Measurements from ENCODE around the gene PREPL. TPM values are rescaled to one million over a fixed set of nuclear protein-coding genes. Genes with fewer than 3 reads are reported as not detected.

PREPL gene
- total and polyA plus RNA-seq, 2 donors (not counting 1 experiment from before 2014, with no cell fraction given), result 59.5 to 67.2 TPM

DNA sequence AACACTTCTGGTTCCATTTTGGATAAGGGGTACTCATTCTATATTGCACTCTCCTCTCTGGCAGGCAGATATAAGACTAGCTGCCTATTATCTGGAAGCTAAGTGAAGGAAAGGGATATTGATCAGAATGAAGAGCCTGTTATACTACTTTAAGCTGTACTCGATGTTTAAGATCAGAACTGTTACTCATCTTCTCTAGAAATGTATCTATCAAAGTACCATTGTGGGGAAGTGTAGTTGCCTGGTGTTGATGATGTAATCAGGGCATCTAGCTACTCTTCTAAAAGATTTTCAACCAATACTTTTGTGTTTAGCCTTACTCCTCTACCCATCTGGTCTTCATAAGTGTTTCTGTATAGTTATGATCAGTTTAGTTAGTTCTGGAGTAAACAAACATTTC, 6.3 kb upstream of the PREPL start:
- H3K4me1 ChIP-seq (ENCODE audit: control insufficient read depth, extremely low read depth, insufficient read depth, low read length), result no peaks in the 10 kb centered on the region
- TF ChIP-seq, protein P1, sequence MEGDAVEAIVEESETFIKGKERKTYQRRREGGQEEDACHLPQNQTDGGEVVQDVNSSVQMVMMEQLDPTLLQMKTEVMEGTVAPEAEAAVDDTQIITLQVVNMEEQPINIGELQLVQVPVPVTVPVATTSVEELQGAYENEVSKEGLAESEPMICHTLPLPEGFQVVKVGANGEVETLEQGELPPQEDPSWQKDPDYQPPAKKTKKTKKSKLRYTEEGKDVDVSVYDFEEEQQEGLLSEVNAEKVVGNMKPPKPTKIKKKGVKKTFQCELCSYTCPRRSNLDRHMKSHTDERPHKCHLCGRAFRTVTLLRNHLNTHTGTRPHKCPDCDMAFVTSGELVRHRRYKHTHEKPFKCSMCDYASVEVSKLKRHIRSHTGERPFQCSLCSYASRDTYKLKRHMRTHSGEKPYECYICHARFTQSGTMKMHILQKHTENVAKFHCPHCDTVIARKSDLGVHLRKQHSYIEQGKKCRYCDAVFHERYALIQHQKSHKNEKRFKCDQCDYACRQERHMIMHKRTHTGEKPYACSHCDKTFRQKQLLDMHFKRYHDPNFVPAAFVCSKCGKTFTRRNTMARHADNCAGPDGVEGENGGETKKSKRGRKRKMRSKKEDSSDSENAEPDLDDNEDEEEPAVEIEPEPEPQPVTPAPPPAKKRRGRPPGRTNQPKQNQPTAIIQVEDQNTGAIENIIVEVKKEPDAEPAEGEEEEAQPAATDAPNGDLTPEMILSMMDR (conservative IDR thresholded peaks at IDR 0.05 in 1 of 2, IDR thresholded peaks at IDR 0.05 in 1 of 2; ENCODE audit: low read depth in 1 of 2, low read length in 2 of 2), result no peak
- H3K27me3 ChIP-seq (ENCODE audit: control insufficient read depth, insufficient read depth, low read length), result no peaks in the 10 kb centered on the region
- peaks cover 2% of the 10 kb centered on the region for H3K79me2 ChIP-seq (ENCODE audit: control insufficient read depth, insufficient read depth, low read length)
- H3K4me2 ChIP-seq (ENCODE audit: extremely low read depth, insufficient read depth, low read length), result no peak overlapping the region
- no peak overlapping the region for H3K4me3 ChIP-seq (replicated peaks in 1 of 4; ENCODE audit: control extremely low read depth in 1 of 4, insufficient read depth in 1 of 4, low read depth in 3 of 4, low read length in 4 of 4)
- no peak for DNase-seq (ENCODE audit: low read depth in 2 of 2)
- no peaks in the 10 kb centered on the region for H3K9me3 ChIP-seq (ENCODE audit: control insufficient read depth, insufficient read depth, low read depth, low read length)
- H4K20me1 ChIP-seq (ENCODE audit: control insufficient read depth, extremely low read depth, insufficient read depth, low read length), result no peaks in the 10 kb centered on the region
- no peak overlapping the region for H3K27ac ChIP-seq (ENCODE audit: insufficient read depth, low read length)
- no peaks in the 10 kb centered on the region for H3K36me3 ChIP-seq (ENCODE audit: control insufficient read depth, insufficient read depth, low read length)
- H3K9ac ChIP-seq (ENCODE audit: insufficient read depth, low read length), result no peak overlapping the region
- no peak overlapping the region for H2AFZ ChIP-seq (ENCODE audit: low read length)

DNA sequence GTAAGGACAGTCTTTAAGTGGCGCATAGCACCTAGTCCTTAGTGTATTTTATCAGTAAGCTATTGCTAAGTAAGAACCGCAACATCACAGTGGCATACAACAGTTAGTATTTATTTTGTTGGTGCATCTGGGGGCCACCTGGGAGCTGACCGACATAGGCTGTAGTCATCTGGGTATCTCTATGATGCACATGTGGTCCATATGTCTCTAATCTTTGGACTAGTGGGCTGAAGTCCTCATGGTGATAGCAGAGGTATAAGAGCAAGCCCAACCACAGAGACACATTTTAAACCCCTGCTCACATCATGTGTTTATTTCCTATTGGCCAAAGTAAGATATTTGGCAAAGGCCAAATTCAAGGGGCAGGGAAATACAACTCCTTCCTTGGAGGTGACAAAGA, 3.3 kb upstream of the PREPL start:
- DNase-seq (ENCODE audit: low read depth in 2 of 2), result no peak
- Histone ChIP-seq H2AFZ (ENCODE audit: low read length) (no peak overlapping the region), H3K4me2 (ENCODE audit: extremely low read depth, insufficient read depth, low read length) (no peak overlapping the region), H3K27ac (ENCODE audit: insufficient read depth, low read length) (no peak overlapping the region), H3K4me1 (ENCODE audit: control insufficient read depth, extremely low read depth, insufficient read depth, low read length) (peaks cover 3% of the 10 kb centered on the region), H3K36me3 (ENCODE audit: control insufficient read depth, insufficient read depth, low read length) (no peaks in the 10 kb centered on the region), H3K9ac (ENCODE audit: insufficient read depth, low read length) (no peak overlapping the region), H3K9me3 (ENCODE audit: control insufficient read depth, insufficient read depth, low read depth, low read length) (no peaks in the 10 kb centered on the region), H4K20me1 (ENCODE audit: control insufficient read depth, extremely low read depth, insufficient read depth, low read length) (no peaks in the 10 kb centered on the region), H3K79me2 (ENCODE audit: control insufficient read depth, insufficient read depth, low read length) (peaks cover 17% of the 10 kb centered on the region), H3K27me3 (ENCODE audit: control insufficient read depth, insufficient read depth, low read length) (no peaks in the 10 kb centered on the region), H3K4me3 (replicated peaks in 1 of 4; ENCODE audit: control extremely low read depth in 1 of 4, insufficient read depth in 1 of 4, low read depth in 3 of 4, low read length in 4 of 4) (no peak overlapping the region)
- TF ChIP-seq, protein P1 (conservative IDR thresholded peaks at IDR 0.05 in 1 of 2, IDR thresholded peaks at IDR 0.05 in 1 of 2; ENCODE audit: low read depth in 1 of 2, low read length in 2 of 2), result no peak
- TF ChIP-seq EZH2 (IDR thresholded peaks at IDR 0.05; ENCODE audit: low read length, missing control alignments), result no peak

DNA sequence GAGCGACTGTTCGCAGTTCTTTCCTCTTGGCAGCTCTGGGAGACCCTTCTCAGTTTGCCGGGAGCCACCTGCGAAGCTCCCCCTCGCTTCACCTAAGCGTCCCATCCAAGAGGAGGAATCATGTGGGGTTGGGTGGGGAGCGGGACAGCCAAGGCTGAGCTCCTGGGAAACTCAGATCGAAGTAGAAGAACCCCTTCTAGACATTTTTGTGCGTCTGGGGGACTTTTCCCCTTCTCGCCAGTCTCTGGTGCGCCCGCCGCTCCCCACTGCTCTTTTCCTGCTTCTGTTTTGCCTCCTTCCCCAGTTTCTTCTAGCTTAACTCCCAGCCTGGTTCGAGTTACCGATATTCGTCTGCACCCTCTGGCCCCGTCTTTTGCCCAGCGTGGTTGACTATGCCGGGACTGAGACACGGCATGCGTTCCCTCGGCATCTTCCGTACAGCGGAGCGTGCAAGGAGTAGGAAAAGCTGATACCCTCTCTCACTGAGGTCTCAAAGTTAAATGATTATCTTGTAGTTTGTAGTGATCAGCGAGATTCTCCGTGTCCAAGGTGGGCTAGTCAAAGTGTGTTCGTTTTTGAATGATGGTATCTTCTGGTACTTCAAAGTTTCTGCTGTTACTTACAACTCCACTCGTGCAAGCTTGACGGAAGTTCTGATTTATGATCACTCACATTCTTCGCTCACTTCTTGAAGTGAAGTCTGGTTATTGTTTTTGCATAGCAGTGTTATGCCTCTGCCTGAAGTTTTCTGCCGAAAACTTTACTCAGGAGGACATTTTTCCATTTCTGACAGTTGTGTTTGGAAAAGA, 1.1 kb upstream of the PREPL start:
- no peak for TF ChIP-seq EZH2 (IDR thresholded peaks at IDR 0.05; ENCODE audit: low read length, missing control alignments)
- TF ChIP-seq, protein P1 (conservative IDR thresholded peaks at IDR 0.05 in 1 of 2, IDR thresholded peaks at IDR 0.05 in 1 of 2; ENCODE audit: low read depth in 1 of 2, low read length in 2 of 2), result no peak
- H4K20me1 ChIP-seq (ENCODE audit: control insufficient read depth, extremely low read depth, insufficient read depth, low read length), result no peaks in the 10 kb centered on the region
- H3K4me3 ChIP-seq (replicated peaks in 1 of 4; ENCODE audit: control extremely low read depth in 1 of 4, insufficient read depth in 1 of 4, low read depth in 3 of 4, low read length in 4 of 4), result peak overlapping the region; percentile 89 to 97 (median 94)
- H3K4me1 ChIP-seq (ENCODE audit: control insufficient read depth, extremely low read depth, insufficient read depth, low read length), result peaks cover 3% of the 10 kb centered on the region
- peak overlapping the region; percentile 100 for H3K27ac ChIP-seq (ENCODE audit: insufficient read depth, low read length)
- peak overlapping the region; percentile 92 for H3K4me2 ChIP-seq (ENCODE audit: extremely low read depth, insufficient read depth, low read length)
- no peaks in the 10 kb centered on the region for H3K36me3 ChIP-seq (ENCODE audit: control insufficient read depth, insufficient read depth, low read length)
- peak overlapping the region; percentile 95 for H2AFZ ChIP-seq (ENCODE audit: low read length)
- H3K79me2 ChIP-seq (ENCODE audit: control insufficient read depth, insufficient read depth, low read length), result peaks cover 19% of the 10 kb centered on the region
- H3K9ac ChIP-seq (ENCODE audit: insufficient read depth, low read length), result peak overlapping the region; percentile 93
- H3K9me3 ChIP-seq (ENCODE audit: control insufficient read depth, insufficient read depth, low read depth, low read length), result no peaks in the 10 kb centered on the region
- H3K27me3 ChIP-seq (ENCODE audit: control insufficient read depth, insufficient read depth, low read length), result no peaks in the 10 kb centered on the region
- DNase-seq (ENCODE audit: low read depth in 2 of 2), result peak; percentile 54
